T-cell (primary cell): ENCODE results near the gene HTR3D. TPM values are rescaled to one million over a fixed set of nuclear protein-coding genes. Genes with fewer than 3 reads are reported as not detected.

Experiments
- ATAC-seq, 4 experiments: fragments of 200-7000 bp in 3 of 4; fragments of 150-1000 bp in 1 of 4; cut with Tn5 transposase; replicated peaks in 1 of 4; 1 replicate in 3 of 4; 2 replicates in 1 of 4; pipeline ENCODE4 v1.10.0; 2021; ENCODE audit warnings: moderate library complexity in 3 of 4, mild to moderate bottlenecking in 2 of 4, moderate number of reproducible peaks in 1 of 4
- CTCF ChIA-PET, 2 donors: fragments of 300-600 bp; sonication (Branson Sonifier 250); formaldehyde crosslinking; loops; one replicate each; lab custom pipeline; 2022; ENCODE audit warnings: antibody characterized with exemption in 2 of 2; lab: Charles Lee
- POLR2A ChIA-PET, 2 donors: fragments of 300-600 bp; sonication (Branson Sonifier 250); formaldehyde crosslinking; loops; one replicate each; lab custom pipeline; 2022; ENCODE audit warnings: antibody characterized with exemption in 2 of 2; lab: Charles Lee
- DNase-seq, 35 experiments: peaks; one replicate each; pipeline versions ENCODE4 v3.0.0 to v3.0.0-alpha.2; 2013 to 2023
- H3K27ac ChIP-seq: one replicate; pipeline ENCODE4 v1.5.1; 2013; ENCODE audit warnings: low read length
- H3K27me3 ChIP-seq, 2 experiments: replicated peaks in 1 of 2; 1 replicate in 1 of 2; 2 replicates in 1 of 2; pipeline versions ENCODE4 v1.6.1 to v1.7.0; 2013; ENCODE audit warnings: low read length in 1 of 2, mixed read lengths in 1 of 2; ENCODE audit not compliant: control insufficient read depth in 2 of 2, insufficient read depth in 2 of 2; ENCODE audit errors: extremely low read depth in 1 of 2
- H3K36me3 ChIP-seq, 2 donors: 1 replicate in 1 of 2; 2 replicates in 1 of 2; pipeline versions ENCODE4 v1.6.1 to v1.7.0; 2013; ENCODE audit warnings: low read length in 1 of 2; ENCODE audit not compliant: control insufficient read depth in 2 of 2, insufficient read depth in 1 of 2; ENCODE audit errors: extremely low read depth in 1 of 2
- H3K4me1 ChIP-seq, 2 experiments: 1 replicate in 1 of 2; 2 replicates in 1 of 2; pipeline versions ENCODE4 v1.6.1 to v1.7.0; 2013; ENCODE audit warnings: low read length in 2 of 2, mixed read lengths in 1 of 2; ENCODE audit not compliant: insufficient read depth in 2 of 2, control insufficient read depth in 1 of 2; ENCODE audit errors: extremely low read depth in 1 of 2
- H3K4me3 ChIP-seq, 2 donors: 1 replicate in 1 of 2; 2 replicates in 1 of 2; pipeline versions ENCODE4 v1.5.1 to v1.7.0; 2013; ENCODE audit warnings: mild to moderate bottlenecking in 2 of 2, low read length in 1 of 2, moderate library complexity in 1 of 2; ENCODE audit not compliant: control insufficient read depth in 1 of 2; ENCODE audit errors: extremely low read depth in 1 of 2
- H3K9me3 ChIP-seq: 2 replicates; pipeline ENCODE4 v1.7.0; 2013
- H3K27ac Mint-ChIP-seq, 2 donors: one replicate each; pipeline ENCODE4 v1.8.0; 2020 to 2021; ENCODE audit warnings: mild to moderate bottlenecking in 2 of 2, mixed read lengths in 2 of 2
- H3K27me3 Mint-ChIP-seq, 2 donors: one replicate each; pipeline ENCODE4 v1.8.0; 2021 to 2022; ENCODE audit warnings: mixed read lengths in 2 of 2
- H3K36me3 Mint-ChIP-seq: one replicate; pipeline ENCODE4 v1.8.0; 2021; ENCODE audit warnings: mixed read lengths
- H3K4me1 Mint-ChIP-seq, 3 donors: one replicate each; pipeline ENCODE4 v1.8.0; 2020 to 2022; ENCODE audit warnings: mixed read lengths in 3 of 3, mild to moderate bottlenecking in 1 of 3
- H3K4me3 Mint-ChIP-seq, 3 donors: one replicate each; pipeline ENCODE4 v1.8.0; 2020 to 2022; ENCODE audit warnings: mild to moderate bottlenecking in 3 of 3, mixed read lengths in 3 of 3, moderate library complexity in 3 of 3
- H3K9me3 Mint-ChIP-seq, 3 donors: one replicate each; pipeline ENCODE4 v1.8.0; 2020 to 2022; ENCODE audit warnings: mixed read lengths in 3 of 3
- WGBS: methylation state at CpG from one replicate; pipeline ENCODE4 v1.1.5; 2013; ENCODE audit warnings: missing lambda C conversion rate; ENCODE audit not compliant: insufficient coverage; 5-methylcytosine and 5-hydroxymethylcytosine counted together
- total RNA-seq, 35 experiments: library from RNA in 6 of 35; stranded (reverse) in 6 of 35; fragments of 120-200 nt in 1 of 35; gene quantifications; one replicate each; pipeline versions ENCODE4 v1.2.1 to v1.2.4 and lab custom pipeline; 2013 to 2026

The HTR3D gene
- total RNA-seq, 5 donors from 2014 or later (not counting 1 experiment from before 2014, with no cell fraction given) = not detected

- Histone ChIP-seq H3K36me3 (peaks cover 6 to 38% of the 10 kb centered on the region in 2 donors), H3K9me3 (no peaks in the 10 kb centered on the region), H3K27ac (no peak overlapping the region), H3K27me3 (no peaks in the 10 kb centered on the region), H3K4me3 (no peak overlapping the region), H3K4me1 (peaks cover 0 to 2% of the 10 kb centered on the region in 2 experiments)
- no peaks in the 10 kb centered on the region for H3K4me1 Mint-ChIP-seq
- H3K36me3 Mint-ChIP-seq = peaks cover 51% of the 10 kb centered on the region
- ATAC-seq (no peak), DNase-seq (no peak)
- no peaks in the 10 kb centered on the region for H3K9me3 Mint-ChIP-seq
- no peaks in the 10 kb centered on the region for H3K27me3 Mint-ChIP-seq
- POLR2A ChIA-PET = interaction anchor here in 1 of 2 donors (0.7 kb wide), 1 partner anchor 632 kb away, joined by 9 read pairs; no protein-coding TSS in a partner anchor
- WGBS = 84% methylated on average over 12 of the region's 16 CpGs
- H3K4me3 Mint-ChIP-seq = no peak overlapping the region
- CTCF ChIA-PET = interaction anchor here (0.6 kb wide), 3 partner anchors 40 to 450 kb away, joined by 4 to 6 read pairs (median 5); no protein-coding TSS in a partner anchor
- H3K27ac Mint-ChIP-seq = no peak overlapping the region
These were observed 43.2 kb upstream of the HTR3D start for GRCh38 chr3:183988216-183988790.

DNA sequence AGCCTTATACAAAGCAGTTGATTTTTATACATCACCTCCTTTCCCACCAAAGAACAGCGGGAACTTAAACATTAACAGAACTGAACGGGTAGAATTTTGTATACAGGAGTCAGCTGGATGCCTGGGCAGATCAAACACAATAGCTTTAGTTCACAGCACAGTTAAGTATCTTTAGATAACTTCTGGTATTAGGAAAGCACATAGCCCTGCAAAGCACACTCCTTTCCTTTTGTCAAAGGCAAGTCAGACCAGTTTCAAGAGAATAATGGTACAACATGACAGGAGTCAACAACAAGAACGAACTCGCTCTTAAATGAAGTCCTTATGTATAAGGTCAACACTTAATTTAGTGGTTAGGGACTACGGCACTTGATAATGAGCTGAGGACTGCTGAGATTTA, 40.1 kb upstream of the HTR3D start:
- CTCF ChIA-PET = no interaction called here
- Histone ChIP-seq H3K36me3 (peaks cover 3 to 19% of the 10 kb centered on the region in 2 donors), H3K4me1 (no peaks in the 10 kb centered on the region), H3K9me3 (no peaks in the 10 kb centered on the region), H3K27ac (no peak overlapping the region), H3K27me3 (no peaks in the 10 kb centered on the region), H3K4me3 (no peak overlapping the region)
- Mint-ChIP-seq H3K9me3 (no peaks in the 10 kb centered on the region), H3K27ac (no peak overlapping the region), H3K27me3 (no peaks in the 10 kb centered on the region), H3K4me3 (no peak overlapping the region), H3K36me3 (peaks cover 29% of the 10 kb centered on the region), H3K4me1 (no peaks in the 10 kb centered on the region)
- DNase-seq (no peak), ATAC-seq (no peak)
- POLR2A ChIA-PET = no interaction called here
- no CpG with 5 or more reads among the region's 5 CpGs for WGBS

- Histone ChIP-seq H3K4me1 (peaks cover 0 to 3% of the 10 kb centered on the region in 2 experiments), H3K27ac (no peak overlapping the region)
These were observed 29.8 kb upstream of the HTR3D start for GRCh38 chr3:184001761-184002160.

GRCh38 chr3:184002469-184002868, 29.1 kb upstream of the HTR3D start:
- Histone ChIP-seq H3K36me3 (peaks cover 4 to 7% of the 10 kb centered on the region in 2 donors), H3K27ac (no peak overlapping the region), H3K4me3 (no peak overlapping the region), H3K4me1 (peaks cover 0 to 3% of the 10 kb centered on the region in 2 experiments), H3K9me3 (no peaks in the 10 kb centered on the region), H3K27me3 (no peaks in the 10 kb centered on the region)
- H3K4me1 Mint-ChIP-seq = peaks cover 9 to 21% (median 12%) of the 10 kb centered on the region in 3 donors
- no peak overlapping the region for H3K4me3 Mint-ChIP-seq
- H3K9me3 Mint-ChIP-seq = no peaks in the 10 kb centered on the region
- CTCF ChIA-PET = no interaction called here
- no peak overlapping the region for H3K27ac Mint-ChIP-seq
- WGBS = 95% methylated on average over 10 of the region's 11 CpGs
- DNase-seq = no peak
- no peak for ATAC-seq
- H3K27me3 Mint-ChIP-seq = no peaks in the 10 kb centered on the region
- POLR2A ChIA-PET = no interaction called here
- peaks cover 22% of the 10 kb centered on the region for H3K36me3 Mint-ChIP-seq

More at GRCh38 chr3:184001761-184002160, 29.8 kb upstream of the HTR3D start:
- Mint-ChIP-seq H3K27me3 (no peaks in the 10 kb centered on the region), H3K36me3 (peaks cover 22% of the 10 kb centered on the region), H3K27ac (no peak overlapping the region), H3K4me1 (peaks cover 9 to 20% (median 10%) of the 10 kb centered on the region in 3 donors), H3K9me3 (no peaks in the 10 kb centered on the region), H3K4me3 (no peak overlapping the region)
- no peak overlapping the region for H3K4me3 ChIP-seq
- no peaks in the 10 kb centered on the region for H3K9me3 ChIP-seq
- no peak for DNase-seq
- WGBS = 100% methylated on average over 1 of the region's 3 CpGs
- H3K27me3 ChIP-seq = no peaks in the 10 kb centered on the region
- CTCF ChIA-PET = interaction anchor here in 1 of 2 donors (0.6 kb wide), 1 partner anchor 158 kb away, joined by 3 read pairs; no protein-coding TSS in a partner anchor
- ATAC-seq = no peak
- POLR2A ChIA-PET = no interaction called here
- peaks cover 4 to 7% of the 10 kb centered on the region in 2 donors for H3K36me3 ChIP-seq

GRCh38 chr3:184003187-184003967, 28.2 kb upstream of the HTR3D start:
- 100% methylated on average over 3 of the region's 5 CpGs for WGBS
- no peak overlapping the region for H3K27ac ChIP-seq

GRCh38 chr3:184004476-184004875, 27.1 kb upstream of the HTR3D start:
- Histone ChIP-seq H3K4me3 (no peak overlapping the region), H3K27me3 (no peaks in the 10 kb centered on the region), H3K9me3 (no peaks in the 10 kb centered on the region), H3K27ac (no peak overlapping the region), H3K36me3 (peaks cover 7 to 13% of the 10 kb centered on the region in 2 donors), H3K4me1 (peaks cover 0 to 3% of the 10 kb centered on the region in 2 experiments)
- Mint-ChIP-seq H3K4me1 (peaks cover 9 to 21% (median 14%) of the 10 kb centered on the region in 3 donors), H3K9me3 (no peaks in the 10 kb centered on the region), H3K27ac (no peak overlapping the region), H3K4me3 (no peak overlapping the region), H3K27me3 (no peaks in the 10 kb centered on the region), H3K36me3 (peaks cover 26% of the 10 kb centered on the region)
- DNase-seq (no peak), ATAC-seq (no peak)
- POLR2A ChIA-PET = no interaction called here
- CTCF ChIA-PET = no interaction called here
- no CpG with 5 or more reads among the region's 2 CpGs for WGBS

More at GRCh38 chr3:184003187-184003967, 28.2 kb upstream of the HTR3D start:
- Mint-ChIP-seq H3K9me3 (no peaks in the 10 kb centered on the region), H3K36me3 (peaks cover 26% of the 10 kb centered on the region), H3K27ac (no peak overlapping the region), H3K4me1 (peaks cover 9 to 21% (median 14%) of the 10 kb centered on the region in 3 donors), H3K4me3 (no peak overlapping the region), H3K27me3 (no peaks in the 10 kb centered on the region)
- no peaks in the 10 kb centered on the region for H3K27me3 ChIP-seq
- DNase-seq = no peak
- POLR2A ChIA-PET = no interaction called here
- no peak for ATAC-seq
- peaks cover 0 to 3% of the 10 kb centered on the region in 2 experiments for H3K4me1 ChIP-seq
- peaks cover 4 to 7% of the 10 kb centered on the region in 2 donors for H3K36me3 ChIP-seq
- H3K9me3 ChIP-seq = no peaks in the 10 kb centered on the region
- CTCF ChIA-PET = interaction anchor here (0.5 to 1.0 kb wide), 2 partner anchors 54 to 222 kb away, joined by 3 to 4 read pairs; no protein-coding TSS in a partner anchor
- no peak overlapping the region for H3K4me3 ChIP-seq
